Lung microvascular endothelial cell (primary cell): ENCODE data around the gene TAS1R2. TPM values are rescaled to one million over a fixed set of nuclear protein-coding genes. Genes with fewer than 3 reads are reported as not detected.
"Not testable (repeated sequence)": the region's sequence is repeated elsewhere in the genome, so short reads cannot be mapped to it uniquely, and the experiment has no call there.

ENCODE experiments used
- DNase-seq, 2 donors: peaks; one replicate each; pipeline versions ENCODE4 v3.0.0 to v3.0.0-alpha.2; 2010; ENCODE audit warnings: low read depth in 2 of 2
- total RNA-seq: library from RNA; depleted of rRNA; stranded (reverse); fragments of >200 nt; gene quantifications from 2 replicates; pipeline ENCODE4 v1.2.1, GENCODE V29; 2014

TAS1R2 gene
- total RNA-seq, 1 donor from 2014 or later, result not detected

DNA sequence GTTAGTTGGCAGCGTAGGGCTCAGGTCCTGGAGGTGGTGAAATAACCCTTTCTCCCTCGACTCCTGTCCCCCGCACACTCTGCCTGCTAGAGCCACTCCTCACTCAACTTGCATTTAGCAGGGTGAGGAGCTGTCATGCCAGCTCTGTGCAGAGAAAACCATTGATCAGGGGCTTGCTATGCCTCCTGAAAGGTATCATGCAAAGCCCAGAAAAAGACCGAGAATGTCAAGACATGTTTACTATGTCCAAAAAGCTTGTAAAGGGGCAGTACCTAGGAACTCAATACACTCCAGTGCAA, 24.9 kb upstream of the TAS1R2 start:
- no peak for DNase-seq

DNA sequence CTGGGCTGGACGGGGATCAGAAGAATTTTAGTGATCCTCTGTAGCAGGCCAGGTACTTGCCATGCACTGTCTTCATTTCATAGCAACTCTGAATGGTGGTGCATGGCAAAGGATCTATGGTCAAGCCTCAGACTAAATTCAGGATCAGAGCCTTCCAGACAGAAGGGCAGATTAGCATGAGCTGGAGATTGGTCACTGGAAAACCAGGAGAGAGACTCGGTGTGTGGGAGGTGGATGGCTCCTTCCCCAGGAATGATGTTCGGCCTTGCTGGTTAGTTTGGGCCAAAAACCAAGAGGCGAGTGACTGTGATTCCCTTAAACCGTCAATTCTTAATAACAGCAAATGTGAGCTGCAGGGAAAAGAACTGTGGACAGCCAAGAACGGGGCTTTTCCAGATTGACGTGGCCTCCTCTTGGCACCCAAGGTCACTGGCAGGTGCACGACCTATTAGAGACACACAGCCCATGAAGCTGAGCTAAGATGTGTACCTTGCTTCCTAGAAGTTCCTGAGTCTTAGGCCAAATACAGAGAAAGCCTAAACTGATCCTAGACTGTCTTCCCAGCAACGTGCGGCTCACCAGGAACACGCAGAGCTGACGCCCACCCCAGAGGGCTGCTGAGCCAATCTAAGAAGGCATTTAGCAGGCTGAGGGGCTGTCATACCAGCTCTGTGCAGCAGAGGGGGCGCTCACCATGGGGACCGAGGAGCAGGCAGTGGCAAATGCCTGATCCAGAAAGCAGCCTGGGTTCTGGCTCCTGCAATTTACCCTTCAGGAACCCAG, 24.4 kb upstream of the TAS1R2 start:
- peak; percentile 80 to 84 for DNase-seq

DNA sequence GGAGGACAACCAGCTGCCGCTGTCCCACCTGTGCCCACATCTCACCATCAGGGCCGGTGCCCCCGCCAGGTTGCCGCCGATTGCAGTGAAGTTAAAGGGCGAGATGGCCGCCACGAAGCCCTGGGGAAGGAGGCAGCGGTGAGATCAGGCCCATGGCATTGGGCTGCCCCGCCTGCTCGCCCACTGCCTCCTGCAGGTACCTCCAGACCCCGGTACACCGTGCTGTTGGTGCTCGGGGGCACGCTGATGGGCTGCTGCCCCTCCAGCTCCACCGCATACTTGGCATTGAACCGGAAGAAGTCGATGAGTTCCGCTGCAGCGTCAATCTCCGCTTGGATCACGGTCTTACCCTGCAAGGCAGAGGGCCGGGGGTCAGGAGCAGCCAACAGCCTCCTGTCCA, 23.6 kb upstream of the TAS1R2 start:
- no peak for DNase-seq

DNA sequence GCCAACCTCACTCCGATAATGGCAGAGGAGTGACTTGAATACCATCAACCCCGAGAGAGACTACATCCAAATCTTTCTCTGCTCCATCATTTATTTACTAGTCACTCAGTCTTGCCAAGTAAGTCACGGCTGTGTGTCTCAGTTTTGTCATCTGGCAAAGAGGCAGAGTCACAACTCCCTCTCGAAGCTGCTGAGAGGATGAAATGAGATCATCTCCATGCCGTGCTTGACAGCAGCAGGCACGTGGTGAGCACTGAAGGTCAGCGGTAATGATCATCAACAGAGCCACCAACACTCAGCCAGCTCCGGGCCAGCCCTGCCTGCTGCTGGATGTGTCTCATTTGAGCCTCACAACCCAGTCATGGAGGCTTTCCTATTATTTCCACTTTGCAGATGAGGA, 23.0 kb upstream of the TAS1R2 start:
- DNase-seq, result no peak

DNA sequence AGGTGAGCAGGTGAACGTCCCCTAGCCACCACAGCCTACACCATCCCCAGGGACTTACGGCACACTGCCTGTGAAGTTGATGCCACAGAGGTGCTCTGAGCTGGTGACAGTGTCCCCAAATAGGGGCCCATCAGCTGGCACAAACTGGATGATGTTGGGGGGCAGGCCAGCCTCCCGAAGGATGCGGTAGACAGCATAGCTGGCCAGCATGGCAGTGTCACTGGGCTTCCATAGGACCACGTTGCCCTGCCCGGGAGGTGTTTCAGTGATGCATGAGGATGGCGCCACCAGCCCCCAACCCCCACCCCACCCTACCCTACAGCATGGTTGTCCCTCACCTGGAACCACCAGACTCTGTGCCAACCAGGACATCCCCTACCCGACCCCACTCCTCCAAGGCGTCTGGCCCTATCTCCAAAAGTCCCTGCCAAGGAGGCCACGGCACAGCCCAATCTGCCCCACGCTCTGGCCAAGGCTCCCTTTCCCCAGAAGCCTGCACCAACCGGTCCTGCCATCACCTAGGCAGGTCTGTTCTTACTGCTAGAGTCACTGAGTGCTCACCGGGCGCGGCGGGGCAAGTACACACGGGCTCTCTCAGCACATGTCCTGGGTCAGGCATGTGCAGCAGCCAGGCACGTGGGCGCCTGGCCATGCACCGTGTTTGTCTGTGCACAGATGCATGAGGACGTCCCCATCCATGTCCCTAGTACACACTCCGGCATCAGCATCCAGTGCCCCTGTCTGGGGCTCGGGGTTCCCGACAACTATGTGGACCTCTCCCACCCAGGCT, 22.4 kb upstream of the TAS1R2 start:
- DNase-seq, result no peak

DNA sequence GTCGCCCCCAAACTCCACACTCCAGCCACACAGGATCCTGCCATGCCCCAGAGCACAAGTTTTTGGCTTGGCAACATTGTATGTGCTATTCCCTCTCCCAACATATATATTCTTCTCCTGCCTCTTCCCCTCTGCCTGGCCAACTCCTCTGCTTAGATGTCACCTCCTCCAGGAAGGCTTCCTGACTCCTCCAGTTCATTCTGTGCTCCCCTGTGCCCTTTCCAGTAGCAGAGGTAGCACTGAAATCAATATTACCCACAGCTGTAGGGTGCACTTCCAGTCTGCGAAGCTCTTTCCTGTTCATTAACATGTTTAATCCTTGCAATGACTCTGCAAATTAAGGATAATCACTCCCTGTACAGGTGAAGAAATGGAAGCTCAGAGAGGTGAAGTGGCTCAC, 21.7 kb upstream of the TAS1R2 start:
- DNase-seq, result no peak

DNA sequence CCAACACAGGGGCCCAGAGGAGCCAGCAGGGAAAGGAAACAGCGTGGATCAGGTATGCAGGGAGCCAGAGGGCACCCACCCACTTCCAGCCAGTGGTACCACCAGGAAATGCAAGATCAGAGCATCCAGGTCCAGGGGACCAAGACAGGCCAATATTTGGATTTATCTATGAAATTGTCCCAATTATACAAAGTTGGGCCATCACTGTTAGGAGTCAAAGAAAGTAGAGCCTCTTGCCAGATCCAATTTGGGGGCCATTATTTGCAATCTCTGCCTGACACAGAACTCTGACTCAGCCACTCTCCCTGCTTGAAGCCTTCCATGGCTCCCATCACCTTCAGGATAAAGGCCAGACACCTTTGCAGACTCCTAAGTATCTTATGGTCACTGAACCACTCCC, 21.1 kb upstream of the TAS1R2 start:
- no peak for DNase-seq

DNA sequence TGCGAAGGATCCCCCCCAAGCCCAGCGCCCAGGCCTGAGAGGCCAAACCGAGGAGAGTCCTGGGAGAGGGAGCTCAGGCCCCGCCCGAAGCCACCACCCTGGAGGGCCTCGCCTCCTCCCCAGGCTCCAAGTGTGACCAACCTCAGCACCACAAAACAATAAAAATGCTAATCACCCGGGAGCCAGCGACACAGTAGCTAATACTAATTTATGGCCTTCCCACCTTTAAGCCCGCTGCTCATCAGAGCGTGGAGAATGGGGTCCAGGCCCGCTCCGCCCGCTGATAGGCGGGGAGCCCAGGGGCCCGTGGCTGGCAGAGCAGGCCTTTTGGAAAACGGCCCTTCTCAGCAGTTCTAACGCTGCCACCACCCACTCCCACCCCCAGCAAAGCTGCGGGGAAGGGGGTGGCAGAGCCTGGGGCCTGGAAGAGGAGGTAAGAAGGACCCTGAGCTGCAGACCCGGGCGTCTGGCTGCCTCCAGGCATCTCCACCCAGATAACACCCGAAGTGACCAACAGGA, 20.4 kb upstream of the TAS1R2 start:
- no peak for DNase-seq

DNA sequence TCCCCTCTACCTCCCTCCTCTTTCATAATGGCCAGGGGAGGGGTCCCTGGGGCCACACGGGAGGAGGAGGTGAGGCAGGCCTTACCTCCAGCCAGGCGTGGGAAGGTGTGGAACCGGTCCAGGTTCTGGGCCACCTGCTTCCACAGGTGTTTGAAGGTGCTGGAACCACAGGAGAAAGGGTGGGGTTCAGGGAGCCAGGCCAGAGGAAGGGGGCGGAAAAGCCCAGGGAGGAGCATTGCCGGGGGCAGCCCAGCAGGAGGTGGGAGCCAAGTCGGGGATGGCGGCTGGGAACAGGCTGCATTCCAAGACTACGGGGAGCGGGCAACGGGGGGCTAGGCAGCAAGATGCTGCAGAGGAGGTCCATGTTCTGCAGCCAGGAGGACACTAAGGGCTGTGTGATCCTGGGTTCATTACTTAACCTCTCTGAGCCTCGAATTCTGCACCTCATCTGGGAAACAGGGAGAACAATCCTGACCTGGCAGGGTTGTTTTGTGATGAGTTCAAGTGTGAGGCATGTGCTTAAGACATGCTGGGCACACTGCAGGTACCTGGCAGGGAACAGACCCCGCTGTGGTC, 19.8 kb upstream of the TAS1R2 start:
- DNase-seq, result no peak

DNA sequence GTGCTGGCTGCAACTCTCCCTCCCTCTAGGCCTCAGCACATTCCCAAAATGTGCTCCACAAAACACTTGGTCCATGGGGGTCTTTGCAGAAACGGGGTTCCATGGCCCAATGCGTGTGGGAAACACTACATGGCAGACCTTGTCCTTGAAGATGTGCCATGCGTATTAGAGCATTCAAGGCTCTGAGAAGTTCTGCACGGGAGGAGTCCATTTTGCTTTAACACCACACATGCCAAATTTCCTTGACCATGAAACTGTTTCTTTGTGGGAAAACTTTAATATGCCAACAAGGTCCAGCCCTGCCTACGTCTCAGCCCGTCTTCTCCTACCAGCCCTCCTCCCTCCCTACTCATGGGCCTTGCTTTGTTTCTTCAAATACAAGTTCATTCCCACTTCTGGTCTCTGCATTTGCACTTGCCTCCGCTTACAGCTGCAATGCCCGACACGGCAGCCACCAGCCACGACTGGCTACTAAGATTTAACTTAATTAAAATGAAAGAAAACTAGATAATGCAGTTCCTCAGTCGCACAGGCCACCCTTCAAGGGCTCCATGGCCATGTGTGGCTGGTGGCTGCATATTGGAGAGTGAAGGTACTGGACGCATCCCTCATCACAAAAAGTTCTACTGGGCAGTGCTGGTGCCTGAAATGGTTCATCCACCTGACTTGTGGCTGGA, 19.2 kb upstream of the TAS1R2 start:
- no peak for DNase-seq

DNA sequence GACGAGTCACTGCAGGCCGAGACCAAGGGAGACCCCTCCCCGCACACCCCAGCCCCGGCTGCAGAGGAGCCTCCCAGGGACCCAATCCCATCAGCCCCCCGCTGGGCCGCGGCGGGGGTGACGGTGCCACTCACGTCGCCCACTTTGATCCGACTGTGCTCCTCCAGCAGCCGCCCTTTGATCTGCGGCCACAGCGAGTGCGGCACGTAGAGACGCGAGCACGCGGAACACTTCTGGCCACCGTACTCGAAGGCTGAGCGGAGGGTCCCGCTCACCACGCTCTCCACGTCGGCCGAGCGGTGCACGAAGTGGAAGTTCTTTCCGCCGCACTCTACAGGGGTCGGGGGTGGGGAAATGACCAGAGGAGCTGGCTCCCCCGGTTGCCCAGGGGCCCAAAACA, 17.8 kb upstream of the TAS1R2 start:
- DNase-seq, result no peak

DNA sequence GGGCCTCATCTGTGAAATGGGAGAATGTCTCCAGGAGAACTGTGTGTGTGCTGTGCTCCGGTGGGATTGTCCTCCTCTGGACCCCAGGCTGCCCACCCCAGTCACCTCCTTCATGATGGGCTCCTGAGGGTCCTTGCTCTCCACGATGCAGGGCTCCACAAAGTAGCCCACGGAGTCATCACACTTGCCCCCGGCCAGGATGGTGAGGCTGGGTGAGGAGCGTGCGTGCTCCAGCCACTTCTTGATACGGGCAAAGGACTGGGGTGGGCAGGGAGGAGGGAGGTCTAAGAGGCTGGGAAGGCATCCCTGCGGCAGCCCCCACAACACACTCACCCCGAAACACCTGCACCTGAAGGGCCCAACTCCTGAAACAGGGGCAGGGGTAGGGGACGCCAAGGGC, 16.8 kb upstream of the TAS1R2 start:
- no peak for DNase-seq

DNA sequence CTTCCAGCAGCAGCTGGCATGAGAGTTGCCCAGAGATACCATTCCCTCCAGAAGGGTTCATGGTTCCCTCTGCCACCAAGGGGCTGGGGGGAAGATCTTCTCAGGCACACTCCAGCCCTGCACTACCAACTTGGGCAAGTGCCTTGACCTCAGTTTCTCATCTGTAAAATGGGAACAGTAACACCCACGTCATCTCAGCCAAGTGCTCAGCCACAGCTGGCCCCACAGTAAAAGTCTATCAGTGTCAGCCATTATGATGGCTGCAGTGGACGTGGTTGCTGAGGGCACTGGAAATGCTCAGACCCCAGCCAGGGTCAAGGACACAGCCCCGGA, 16.3 kb upstream of the TAS1R2 start:
- no peak for DNase-seq

DNA sequence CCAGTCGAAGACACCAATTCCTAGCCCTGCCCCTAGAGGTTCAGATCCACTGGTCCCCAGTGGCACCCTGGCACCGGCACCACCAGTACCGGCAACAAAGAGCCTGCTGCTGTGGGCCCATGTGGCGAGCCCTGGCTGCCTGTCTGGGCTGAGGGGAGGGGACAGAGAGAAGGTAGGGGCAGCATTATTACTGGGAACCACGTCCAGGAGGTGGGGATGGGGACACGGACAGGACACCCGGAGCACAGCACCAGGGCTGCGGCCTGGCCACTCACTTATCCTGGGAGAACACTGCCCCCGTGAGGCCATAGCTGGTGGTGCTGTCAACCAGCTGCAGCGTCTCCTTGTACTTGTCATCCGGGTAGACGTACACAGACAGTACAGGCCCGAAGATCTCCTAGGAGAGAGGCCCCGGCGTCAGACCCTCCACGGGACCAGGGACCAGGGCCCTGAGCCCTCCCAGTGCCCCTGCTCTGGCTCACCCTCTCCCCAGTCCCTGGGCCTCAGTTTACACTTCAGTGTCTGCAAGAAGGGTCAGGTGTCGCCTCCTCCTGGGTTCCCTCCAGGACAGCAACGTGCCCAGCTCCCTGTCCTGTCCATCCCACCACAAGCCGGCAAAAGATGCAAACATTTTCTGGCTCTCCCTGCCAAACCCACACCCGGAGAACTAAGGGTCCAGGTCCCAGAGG, 15.8 kb upstream of the TAS1R2 start:
- DNase-seq, result peak; percentile 89 to 91

DNA sequence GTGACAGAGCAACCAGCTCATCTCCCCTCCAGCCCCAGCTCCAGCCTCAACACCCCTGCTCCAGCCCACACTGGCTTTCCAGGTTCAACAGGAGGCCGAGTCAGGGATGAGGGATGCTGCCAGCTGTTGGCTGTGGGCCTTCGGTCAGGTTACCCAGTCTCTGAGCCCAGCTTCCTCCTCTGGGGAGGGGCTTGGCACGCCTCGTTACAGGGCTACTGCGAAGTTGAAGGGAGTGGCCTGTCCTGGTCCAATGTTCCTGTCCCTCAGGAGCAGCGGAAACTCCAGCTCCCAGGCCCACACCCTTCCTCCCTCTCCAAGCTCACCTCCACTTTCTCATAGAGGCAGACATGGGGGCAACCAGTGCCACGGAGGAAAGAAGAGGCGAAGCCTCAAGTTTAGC, 15.1 kb upstream of the TAS1R2 start:
- DNase-seq, result peak in 1 of 2 donors; percentile 5

DNA sequence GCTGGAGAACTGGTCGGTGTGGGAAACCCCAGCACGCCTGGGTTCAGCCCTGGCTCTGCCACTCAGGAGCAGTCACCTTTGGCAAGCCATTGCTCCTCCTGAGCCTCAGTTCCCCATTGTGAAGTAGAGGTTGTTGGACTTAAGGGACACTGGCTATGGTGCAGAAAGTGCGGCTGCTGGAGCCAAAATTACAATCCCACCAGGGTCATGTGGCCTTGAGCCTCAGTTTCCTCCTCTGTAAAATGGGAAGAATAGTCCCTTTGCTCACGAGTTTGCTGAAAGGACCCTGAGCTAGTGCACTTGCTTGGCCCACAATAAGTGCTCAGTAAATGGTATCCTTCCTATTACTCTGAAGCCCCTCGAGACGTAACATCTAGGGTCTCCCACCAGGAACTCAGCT, 14.6 kb upstream of the TAS1R2 start:
- no peak for DNase-seq

DNA sequence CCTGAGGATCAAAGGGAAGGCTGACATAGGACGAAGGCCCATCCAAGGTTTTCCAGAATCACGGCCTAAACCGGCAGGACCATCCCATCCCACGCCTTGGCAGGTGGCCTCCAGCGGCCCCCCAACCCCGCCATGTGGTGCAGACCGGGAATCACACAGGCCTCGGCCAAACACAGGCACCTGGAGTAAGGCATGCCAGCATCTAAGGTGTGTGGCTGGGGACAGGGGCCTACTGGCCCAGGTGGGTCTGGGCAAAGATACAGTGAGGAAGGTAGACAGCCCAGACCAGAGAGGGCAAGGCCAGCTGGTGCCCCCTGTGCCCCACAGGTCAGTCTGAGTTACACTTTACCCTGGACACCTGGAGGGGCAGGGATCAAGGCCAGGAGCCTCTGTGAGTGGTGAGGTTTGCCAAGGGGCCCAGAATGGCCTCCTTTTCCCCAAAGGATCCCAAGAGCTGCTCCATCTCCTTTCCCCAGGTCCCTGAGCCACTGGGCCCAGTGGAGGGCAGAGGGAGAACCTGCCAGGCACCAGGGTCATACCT, 12.7 kb upstream of the TAS1R2 start:
- DNase-seq, result no peak

DNA sequence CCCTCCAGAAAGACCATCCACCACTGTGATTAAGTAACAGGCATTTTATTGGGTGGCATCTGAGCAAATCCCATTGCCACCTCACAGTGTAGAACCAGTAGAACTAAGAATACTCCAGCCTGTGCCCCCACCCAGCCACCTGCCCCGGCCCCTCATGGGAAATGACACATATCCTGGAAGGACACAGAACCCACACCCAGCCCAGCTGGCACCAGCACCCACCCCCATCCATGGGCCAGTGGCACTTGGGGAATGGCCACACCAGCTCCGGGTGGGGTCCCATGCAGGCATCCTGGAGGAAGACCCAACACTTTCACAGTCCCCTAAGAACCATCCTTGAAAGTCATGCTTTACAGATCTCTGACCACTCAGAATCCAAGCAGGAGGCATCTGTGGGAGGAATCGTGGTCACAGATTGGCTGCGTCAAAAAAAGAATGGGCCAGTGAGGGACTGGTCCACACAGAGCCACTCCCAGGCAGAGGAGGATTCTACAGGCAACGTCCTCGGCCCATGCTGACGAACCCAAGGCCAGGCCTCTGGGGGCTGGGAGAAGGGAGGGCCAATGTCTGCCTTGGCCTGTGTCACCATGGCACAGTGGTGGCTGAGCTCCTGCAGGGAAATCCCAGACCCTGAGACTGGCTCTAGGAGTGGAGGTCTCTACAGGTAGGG, 12.1 kb upstream of the TAS1R2 start:
- DNase-seq, result no peak

DNA sequence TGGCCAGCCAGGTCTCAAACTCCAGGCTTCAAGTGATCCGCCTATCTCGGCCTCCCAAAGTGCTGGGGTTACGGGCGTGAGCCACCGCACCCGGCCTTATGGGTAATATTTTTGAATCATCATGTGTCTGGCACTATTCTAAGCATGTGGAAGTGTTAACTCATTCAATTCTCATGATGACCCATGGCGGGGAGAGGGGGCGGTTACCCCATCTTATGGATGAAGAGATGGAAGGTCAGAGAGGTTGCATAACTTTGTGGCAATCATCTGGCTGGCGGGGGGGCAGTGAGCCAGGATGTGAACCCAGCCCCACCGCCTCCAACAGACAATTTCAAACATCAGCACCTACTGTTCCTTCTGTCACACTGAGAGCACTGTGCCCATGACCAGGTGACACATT, 11.5 kb upstream of the TAS1R2 start:
- DNase-seq, result no peak

DNA sequence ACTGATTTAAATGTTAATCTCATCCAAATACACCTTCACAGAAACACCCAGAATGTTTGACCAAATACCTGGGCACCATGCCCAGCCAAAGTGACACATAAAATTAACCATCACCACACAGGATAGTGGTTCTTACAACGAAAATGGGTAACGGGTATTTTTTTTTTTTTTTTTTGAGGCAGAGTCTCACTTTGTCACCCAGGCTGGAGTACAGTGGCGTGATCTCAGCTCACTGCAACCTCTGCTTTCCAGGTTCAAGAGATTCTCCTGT, 11.1 kb upstream of the TAS1R2 start:
- DNase-seq, result not testable (repeated sequence)
